ELF-1 (cell line): ENCODE results near the gene NAIF1.
"Not testable (repeated sequence)": the region's sequence is repeated elsewhere in the genome, so short reads cannot be mapped to it uniquely, and the experiment has no call there.

Experiments
- DNase-seq: peaks from one replicate; pipeline ENCODE4 v3.0.0-alpha.2; 2016; ENCODE audit warnings: low read depth, low spot score

NAIF1 gene

GRCh38 chr9:128062279-128062678 is 4.8 kb downstream of the NAIF1 start:
- no peak for DNase-seq

- no peak for DNase-seq
These were observed 5.7 kb downstream of the NAIF1 start for GRCh38 chr9:128061275-128061960.

GRCh38 chr9:128059365-128059983 is 7.6 kb downstream of the NAIF1 start:
- no peak for DNase-seq

- no peak for DNase-seq
These were observed 9.3 kb downstream of the NAIF1 start for GRCh38 chr9:128057724-128058409.

- peak; percentile 64 for DNase-seq
These were observed 10.0 kb downstream of the NAIF1 start for GRCh38 chr9:128056887-128057723.

- no peak for DNase-seq
These were observed 11.0 kb downstream of the NAIF1 start for GRCh38 chr9:128056086-128056485.

- DNase-seq: no peak
These were observed 11.6 kb downstream of the NAIF1 start for GRCh38 chr9:128055344-128056040.

- DNase-seq: no peak
These were observed 13.0 kb downstream of the NAIF1 start for GRCh38 chr9:128054087-128054486.

GRCh38 chr9:128053560-128053959 is 13.6 kb downstream of the NAIF1 start:
- no peak for DNase-seq

GRCh38 chr9:128051932-128052709 is 15.0 kb downstream of the NAIF1 start:
- DNase-seq: no peak

- DNase-seq: no peak
These were observed 17.3 kb downstream of the NAIF1 start for GRCh38 chr9:128049843-128050242.

- no peak for DNase-seq
These were observed 18.5 kb downstream of the NAIF1 start for GRCh38 chr9:128048663-128049062.

- DNase-seq: no peak
These were observed 19.9 kb downstream of the NAIF1 start for GRCh38 chr9:128047231-128047630.

GRCh38 chr9:128045831-128046230 is 21.3 kb downstream of the NAIF1 start:
- DNase-seq: no peak

- not testable (repeated sequence) for DNase-seq
These were observed 21.7 kb downstream of the NAIF1 start for GRCh38 chr9:128045409-128045808.

GRCh38 chr9:128043467-128043868 is 23.7 kb downstream of the NAIF1 start:
- peak; percentile 56 for DNase-seq

- DNase-seq: peak; percentile 39
These were observed 25.1 kb downstream of the NAIF1 start for GRCh38 chr9:128042043-128042442.

- DNase-seq: not testable (repeated sequence)
These were observed 26.3 kb downstream of the NAIF1 start for GRCh38 chr9:128040783-128041182.

- not testable (repeated sequence) for DNase-seq
These were observed 30.6 kb downstream of the NAIF1 start for GRCh38 chr9:128036522-128036921.

- peak; percentile 95 for DNase-seq
These were observed 32.1 kb downstream of the NAIF1 start for GRCh38 chr9:128034821-128035652.
